ENCODE measurements around the gene KIF5C. TPM values are rescaled to one million over a fixed set of nuclear protein-coding genes. Genes with fewer than 3 reads are reported as not detected.
A peak's percentile ranks its signal among the peaks of the same experiment; 100 is the strongest.

KIF5C gene
- total and polyA plus RNA-seq, 2 experiments from 2014 or later, result 45.0 to 49.1 TPM

GRCh38 chr2:148967056-148967455 is 92.0 kb downstream of the KIF5C start:
- Mint-ChIP-seq H3K9me3 (no peaks in the 10 kb centered on the region; the same call in 2 of the 3 replicates), H3K4me3 (no peak overlapping the region), H3K27ac (no peak overlapping the region), H3K27me3 (ENCODE audit: insufficient read depth, low read depth, poor library complexity) (no peaks in the 10 kb centered on the region), H3K36me3 (ENCODE audit: low read depth) (peaks cover 3% of the 10 kb centered on the region; the same call in 2 of the 3 replicates), H3K4me1 (peaks cover 23% of the 10 kb centered on the region)
- Histone ChIP-seq H3K27me3 (ENCODE audit: insufficient read depth) (no peaks in the 10 kb centered on the region), H3K9me2 (ENCODE audit: insufficient read depth) (no peaks in the 10 kb centered on the region), H4K20me1 (replicated peaks; ENCODE audit: insufficient read depth) (peaks cover 4% of the 10 kb centered on the region; the same call in 1 of the 2 replicates), H3K4me2 (no peak overlapping the region), H3K27ac (ENCODE audit: low read depth) (0 out of 2 replicates have a peak overlapping the region, but pooled peaks have one; percentile 45), H3K4me3 (no peak overlapping the region), H3K36me3 (ENCODE audit: insufficient read depth) (no peaks in the 10 kb centered on the region), H3K79me2 (replicated peaks; ENCODE audit: insufficient read depth) (no peaks in the 10 kb centered on the region; the same call in 1 of the 2 replicates), H3F3A (replicated peaks; ENCODE audit: low read depth) (no peaks in the 10 kb centered on the region), H2AFZ (no peak overlapping the region), H3K4me1 (ENCODE audit: insufficient read depth) (peaks cover 9% of the 10 kb centered on the region)
- TF ChIP-seq EZH2phosphoT487 (IDR thresholded peaks at IDR 0.05; ENCODE audit: unreplicated experiment) (no peak), ETS1 (IDR thresholded peaks at IDR 0.05) (no peak), JUNB (IDR thresholded peaks at IDR 0.05; ENCODE audit: unreplicated experiment) (no peak), CREB1 (CRISPR knock-in tag; IDR thresholded peaks at IDR 0.05; ENCODE audit: low read depth) (no peak), ZNF114 (CRISPR knock-in tag; IDR thresholded peaks at IDR 0.05) (no peak), EZH2 (IDR thresholded peaks at IDR 0.05; ENCODE audit: low read depth, unreplicated experiment) (no peak), NANOG (IDR thresholded peaks at IDR 0.05; ENCODE audit: borderline replicate concordance) (no peak), POLR2AphosphoS5 (IDR thresholded peaks at IDR 0.05; ENCODE audit: low read depth) (no peak), STAT1 (IDR thresholded peaks at IDR 0.05; ENCODE audit: unreplicated experiment) (no peak), ZNF331 (CRISPR knock-in tag; IDR thresholded peaks at IDR 0.05; ENCODE audit: low read depth) (no peak), REST (IDR thresholded peaks at IDR 0.05; ENCODE audit: unreplicated experiment) (no peak)
- TF ChIP-seq, protein P1, sequence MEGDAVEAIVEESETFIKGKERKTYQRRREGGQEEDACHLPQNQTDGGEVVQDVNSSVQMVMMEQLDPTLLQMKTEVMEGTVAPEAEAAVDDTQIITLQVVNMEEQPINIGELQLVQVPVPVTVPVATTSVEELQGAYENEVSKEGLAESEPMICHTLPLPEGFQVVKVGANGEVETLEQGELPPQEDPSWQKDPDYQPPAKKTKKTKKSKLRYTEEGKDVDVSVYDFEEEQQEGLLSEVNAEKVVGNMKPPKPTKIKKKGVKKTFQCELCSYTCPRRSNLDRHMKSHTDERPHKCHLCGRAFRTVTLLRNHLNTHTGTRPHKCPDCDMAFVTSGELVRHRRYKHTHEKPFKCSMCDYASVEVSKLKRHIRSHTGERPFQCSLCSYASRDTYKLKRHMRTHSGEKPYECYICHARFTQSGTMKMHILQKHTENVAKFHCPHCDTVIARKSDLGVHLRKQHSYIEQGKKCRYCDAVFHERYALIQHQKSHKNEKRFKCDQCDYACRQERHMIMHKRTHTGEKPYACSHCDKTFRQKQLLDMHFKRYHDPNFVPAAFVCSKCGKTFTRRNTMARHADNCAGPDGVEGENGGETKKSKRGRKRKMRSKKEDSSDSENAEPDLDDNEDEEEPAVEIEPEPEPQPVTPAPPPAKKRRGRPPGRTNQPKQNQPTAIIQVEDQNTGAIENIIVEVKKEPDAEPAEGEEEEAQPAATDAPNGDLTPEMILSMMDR (conservative IDR thresholded peaks at IDR 0.05; ENCODE audit: low read depth in 2 of 2), result no peak
- TF ChIP-seq, protein P2, sequence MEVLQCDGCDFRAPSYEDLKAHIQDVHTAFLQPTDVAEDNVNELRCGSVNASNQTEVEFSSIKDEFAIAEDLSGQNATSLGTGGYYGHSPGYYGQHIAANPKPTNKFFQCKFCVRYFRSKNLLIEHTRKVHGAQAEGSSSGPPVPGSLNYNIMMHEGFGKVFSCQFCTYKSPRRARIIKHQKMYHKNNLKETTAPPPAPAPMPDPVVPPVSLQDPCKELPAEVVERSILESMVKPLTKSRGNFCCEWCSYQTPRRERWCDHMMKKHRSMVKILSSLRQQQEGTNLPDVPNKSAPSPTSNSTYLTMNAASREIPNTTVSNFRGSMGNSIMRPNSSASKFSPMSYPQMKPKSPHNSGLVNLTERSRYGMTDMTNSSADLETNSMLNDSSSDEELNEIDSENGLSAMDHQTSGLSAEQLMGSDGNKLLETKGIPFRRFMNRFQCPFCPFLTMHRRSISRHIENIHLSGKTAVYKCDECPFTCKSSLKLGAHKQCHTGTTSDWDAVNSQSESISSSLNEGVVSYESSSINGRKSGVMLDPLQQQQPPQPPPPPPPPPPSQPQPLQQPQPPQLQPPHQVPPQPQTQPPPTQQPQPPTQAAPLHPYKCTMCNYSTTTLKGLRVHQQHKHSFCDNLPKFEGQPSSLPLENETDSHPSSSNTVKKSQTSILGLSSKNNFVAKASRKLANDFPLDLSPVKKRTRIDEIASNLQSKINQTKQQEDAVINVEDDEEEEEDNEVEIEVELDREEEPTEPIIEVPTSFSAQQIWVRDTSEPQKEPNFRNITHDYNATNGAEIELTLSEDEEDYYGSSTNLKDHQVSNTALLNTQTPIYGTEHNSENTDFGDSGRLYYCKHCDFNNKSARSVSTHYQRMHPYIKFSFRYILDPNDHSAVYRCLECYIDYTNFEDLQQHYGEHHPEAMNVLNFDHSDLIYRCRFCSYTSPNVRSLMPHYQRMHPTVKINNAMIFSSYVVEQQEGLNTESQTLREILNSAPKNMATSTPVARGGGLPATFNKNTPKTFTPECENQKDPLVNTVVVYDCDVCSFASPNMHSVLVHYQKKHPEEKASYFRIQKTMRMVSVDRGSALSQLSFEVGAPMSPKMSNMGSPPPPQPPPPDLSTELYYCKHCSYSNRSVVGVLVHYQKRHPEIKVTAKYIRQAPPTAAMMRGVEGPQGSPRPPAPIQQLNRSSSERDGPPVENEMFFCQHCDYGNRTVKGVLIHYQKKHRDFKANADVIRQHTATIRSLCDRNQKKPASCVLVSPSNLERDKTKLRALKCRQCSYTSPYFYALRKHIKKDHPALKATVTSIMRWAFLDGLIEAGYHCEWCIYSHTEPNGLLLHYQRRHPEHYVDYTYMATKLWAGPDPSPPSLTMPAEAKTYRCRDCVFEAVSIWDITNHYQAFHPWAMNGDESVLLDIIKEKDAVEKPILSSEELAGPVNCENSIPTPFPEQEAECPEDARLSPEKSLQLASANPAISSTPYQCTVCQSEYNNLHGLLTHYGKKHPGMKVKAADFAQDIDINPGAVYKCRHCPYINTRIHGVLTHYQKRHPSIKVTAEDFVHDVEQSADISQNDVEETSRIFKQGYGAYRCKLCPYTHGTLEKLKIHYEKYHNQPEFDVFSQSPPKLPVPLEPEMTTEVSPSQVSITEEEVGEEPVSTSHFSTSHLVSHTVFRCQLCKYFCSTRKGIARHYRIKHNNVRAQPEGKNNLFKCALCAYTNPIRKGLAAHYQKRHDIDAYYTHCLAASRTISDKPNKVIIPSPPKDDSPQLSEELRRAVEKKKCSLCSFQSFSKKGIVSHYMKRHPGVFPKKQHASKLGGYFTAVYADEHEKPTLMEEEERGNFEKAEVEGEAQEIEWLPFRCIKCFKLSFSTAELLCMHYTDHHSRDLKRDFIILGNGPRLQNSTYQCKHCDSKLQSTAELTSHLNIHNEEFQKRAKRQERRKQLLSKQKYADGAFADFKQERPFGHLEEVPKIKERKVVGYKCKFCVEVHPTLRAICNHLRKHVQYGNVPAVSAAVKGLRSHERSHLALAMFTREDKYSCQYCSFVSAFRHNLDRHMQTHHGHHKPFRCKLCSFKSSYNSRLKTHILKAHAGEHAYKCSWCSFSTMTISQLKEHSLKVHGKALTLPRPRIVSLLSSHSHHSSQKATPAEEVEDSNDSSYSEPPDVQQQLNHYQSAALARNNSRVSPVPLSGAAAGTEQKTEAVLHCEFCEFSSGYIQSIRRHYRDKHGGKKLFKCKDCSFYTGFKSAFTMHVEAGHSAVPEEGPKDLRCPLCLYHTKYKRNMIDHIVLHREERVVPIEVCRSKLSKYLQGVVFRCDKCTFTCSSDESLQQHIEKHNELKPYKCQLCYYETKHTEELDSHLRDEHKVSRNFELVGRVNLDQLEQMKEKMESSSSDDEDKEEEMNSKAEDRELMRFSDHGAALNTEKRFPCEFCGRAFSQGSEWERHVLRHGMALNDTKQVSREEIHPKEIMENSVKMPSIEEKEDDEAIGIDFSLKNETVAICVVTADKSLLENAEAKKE (CRISPR knock-in tag; IDR thresholded peaks at IDR 0.05), result no peak
- no peak for DNase-seq (ENCODE audit: low spot score)
- ATAC-seq, result peak; percentile 47

All from GM23338 (cell line).